CD4-positive, alpha-beta T cell (primary cell): Measurements from ENCODE around the gene EPHA4. TPM values are rescaled to one million over a fixed set of nuclear protein-coding genes. Genes with fewer than 3 reads are reported as not detected.

Source experiments
- ATAC-seq: fragments of 200-7000 bp; cut with Tn5 transposase; one replicate; pipeline ENCODE4 v1.10.0; 2022; ENCODE audit warnings: mild to moderate bottlenecking; ENCODE audit not compliant: poor library complexity
- CTCF ChIA-PET: fragments of 350-600 bp; sonication (Branson Sonifier 250); formaldehyde crosslinking; loops from one replicate; lab custom pipeline; 2021; ENCODE audit warnings: antibody characterized with exemption, inconsistent platforms; lab: Charles Lee
- POLR2A ChIA-PET: fragments of 350-600 bp; sonication (Branson Sonifier 250); formaldehyde crosslinking; loops from one replicate; lab custom pipeline; 2021; ENCODE audit warnings: antibody characterized with exemption, inconsistent platforms; lab: Charles Lee
- DNase-seq, 14 experiments: peaks; one replicate each; pipeline ENCODE4 v3.0.0-alpha.2; 2013 to 2020; ENCODE audit warnings: mixed read lengths in 2 of 14
- H3K27ac ChIP-seq, 2 donors: one replicate each; pipeline versions ENCODE4 v1.5.1 to v1.7.0; 2013; ENCODE audit warnings: low read length in 2 of 2, low read depth in 1 of 2, mild to moderate bottlenecking in 1 of 2
- H3K27me3 ChIP-seq, 2 experiments: 1 replicate in 1 of 2; 2 replicates in 1 of 2; pipeline versions ENCODE4 v1.6.1 to v1.7.0; 2013; ENCODE audit warnings: low read length in 2 of 2, control low read depth in 1 of 2, mild to moderate bottlenecking in 1 of 2, moderate library complexity in 1 of 2; ENCODE audit not compliant: insufficient read depth in 2 of 2, control insufficient read depth in 1 of 2
- H3K36me3 ChIP-seq: one replicate; pipeline ENCODE4 v1.6.1; 2013; ENCODE audit warnings: low read length, control low read depth; ENCODE audit not compliant: insufficient read depth
- H3K4me1 ChIP-seq: one replicate; pipeline ENCODE4 v1.6.1; 2013; ENCODE audit warnings: low read length, control low read depth; ENCODE audit not compliant: insufficient read depth
- H3K4me3 ChIP-seq: one replicate; pipeline ENCODE4 v1.5.1; 2013; ENCODE audit warnings: mild to moderate bottlenecking, low read length, moderate library complexity
- H3K9me3 ChIP-seq, 2 experiments: 1 replicate in 1 of 2; 2 replicates in 1 of 2; pipeline versions ENCODE4 v1.6.1 to v1.7.0; 2013; ENCODE audit warnings: low read length in 2 of 2, mild to moderate bottlenecking in 2 of 2, control low read depth in 1 of 2, moderate library complexity in 1 of 2; ENCODE audit not compliant: control insufficient read depth in 1 of 2, insufficient read depth in 1 of 2
- H3K27ac Mint-ChIP-seq: one replicate; pipeline ENCODE4 v1.8.0; 2020; ENCODE audit warnings: mixed read lengths
- H3K27me3 Mint-ChIP-seq: one replicate; pipeline ENCODE4 v1.8.0; 2021; ENCODE audit warnings: mixed read lengths
- H3K36me3 Mint-ChIP-seq: one replicate; pipeline ENCODE4 v1.8.0; 2021; ENCODE audit warnings: low read depth, mixed read lengths
- H3K4me1 Mint-ChIP-seq: one replicate; pipeline ENCODE4 v1.8.0; 2021; ENCODE audit warnings: low read depth, mixed read lengths
- H3K4me3 Mint-ChIP-seq: one replicate; pipeline ENCODE4 v1.8.0; 2020; ENCODE audit warnings: mild to moderate bottlenecking, mixed read lengths
- H3K9me3 Mint-ChIP-seq: one replicate; pipeline ENCODE4 v1.8.0; 2020; ENCODE audit warnings: mixed read lengths
- CTCF ChIP-seq: fragments of 200-600 bp; IDR thresholded peaks from one replicate; pipeline ENCODE4 v1.8.0; 2022; ENCODE audit warnings: antibody characterized with exemption, mild to moderate bottlenecking
- intact Hi-C, 2 experiments: fragments of 100-400 bp; cut with DNase I in 1 of 2; cut with micrococcal nuclease in 1 of 2; formaldehyde crosslinking; loops; one replicate each; pipeline versions ENCODE4 v1.15.1 to v1.9.0; 2023 to 2025; cut with DNase I, micrococcal nuclease
- total RNA-seq, 174 experiments: library from RNA in 2 of 174; stranded (reverse) in 2 of 174; gene quantifications; one replicate each; pipeline ENCODE4 v1.2.3 and lab custom pipeline; 2021 to 2026

EPHA4 gene
- total RNA-seq, 2 experiments from 2014 or later, result 85.7 to 86.5 TPM

- no peaks in the 10 kb centered on the region for H3K4me1 Mint-ChIP-seq
- ChIA-PET POLR2A (no interaction called here), CTCF (no interaction called here)
- H3K36me3 ChIP-seq, result no peaks in the 10 kb centered on the region
- no peaks in the 10 kb centered on the region for H3K27me3 Mint-ChIP-seq
- no peaks in the 10 kb centered on the region for H3K36me3 Mint-ChIP-seq
- ATAC-seq (no peak), DNase-seq (no peak)
- H3K9me3 ChIP-seq, result no peaks in the 10 kb centered on the region
- intact Hi-C loops, result no loop called here
- no peak overlapping the region for H3K27ac Mint-ChIP-seq
- no peak for TF ChIP-seq CTCF
- H3K4me1 ChIP-seq, result no peaks in the 10 kb centered on the region
- H3K27ac ChIP-seq, result no peak overlapping the region
- no peaks in the 10 kb centered on the region for H3K27me3 ChIP-seq
- no peaks in the 10 kb centered on the region for H3K9me3 Mint-ChIP-seq
- no peak overlapping the region for H3K4me3 Mint-ChIP-seq
- H3K4me3 ChIP-seq, result no peak overlapping the region
Measured at GRCh38 chr2:221389904-221390303, 182.2 kb downstream of the EPHA4 start.

- Histone ChIP-seq H3K9me3 (no peaks in the 10 kb centered on the region), H3K4me1 (no peaks in the 10 kb centered on the region), H3K27me3 (no peaks in the 10 kb centered on the region), H3K27ac (no peak overlapping the region), H3K4me3 (no peak overlapping the region), H3K36me3 (no peaks in the 10 kb centered on the region)
- no peak overlapping the region for H3K27ac Mint-ChIP-seq
- no peaks in the 10 kb centered on the region for H3K9me3 Mint-ChIP-seq
- H3K27me3 Mint-ChIP-seq, result no peaks in the 10 kb centered on the region
- intact Hi-C loops, result no loop called here
- no peak overlapping the region for H3K4me3 Mint-ChIP-seq
- no peaks in the 10 kb centered on the region for H3K36me3 Mint-ChIP-seq
- ChIA-PET CTCF (no interaction called here), POLR2A (no interaction called here)
- ATAC-seq (no peak), DNase-seq (no peak)
- no peak for TF ChIP-seq CTCF
- H3K4me1 Mint-ChIP-seq, result no peaks in the 10 kb centered on the region
Measured at GRCh38 chr2:221389421-221389820, 182.7 kb downstream of the EPHA4 start.

- H3K4me3 ChIP-seq, result no peak overlapping the region
- no peaks in the 10 kb centered on the region for H3K4me1 ChIP-seq
- no peak for DNase-seq
- Mint-ChIP-seq H3K27ac (no peak overlapping the region), H3K4me1 (no peaks in the 10 kb centered on the region), H3K36me3 (no peaks in the 10 kb centered on the region), H3K4me3 (no peak overlapping the region), H3K9me3 (no peaks in the 10 kb centered on the region), H3K27me3 (no peaks in the 10 kb centered on the region)
- no peak overlapping the region for H3K27ac ChIP-seq
- TF ChIP-seq CTCF, result no peak
- CTCF ChIA-PET, result no interaction called here
- H3K36me3 ChIP-seq, result no peaks in the 10 kb centered on the region
- intact Hi-C loops, result no loop called here
- no peaks in the 10 kb centered on the region for H3K9me3 ChIP-seq
- ATAC-seq, result no peak
- POLR2A ChIA-PET, result no interaction called here
- no peaks in the 10 kb centered on the region for H3K27me3 ChIP-seq
Measured at GRCh38 chr2:221388891-221389290, 183.2 kb downstream of the EPHA4 start.
